Cardiac fibroblast (primary cell): ENCODE data around the gene ZBTB47.

Experiments
- DNase-seq, 2 donors: peaks; one replicate each; pipeline versions ENCODE4 v3.0.0 to v3.0.0-alpha.2; 2010; ENCODE audit warnings: low read depth in 2 of 2
- H3K4me3 ChIP-seq, 2 donors: replicated peaks in 1 of 2; 1 replicate in 1 of 2; 2 replicates in 1 of 2; pipeline ENCODE4 v1.5.1; 2011; ENCODE audit warnings: low read depth in 2 of 2, low read length in 2 of 2, mild to moderate bottlenecking in 2 of 2, moderate library complexity in 1 of 2
- TF ChIP-seq, protein P1 (sequence below): IDR thresholded peaks from one replicate; pipeline ENCODE4 v1.5.1; 2011; ENCODE audit warnings: low read depth, mild to moderate bottlenecking, low read length, inconsistent platforms

ZBTB47 gene

DNA sequence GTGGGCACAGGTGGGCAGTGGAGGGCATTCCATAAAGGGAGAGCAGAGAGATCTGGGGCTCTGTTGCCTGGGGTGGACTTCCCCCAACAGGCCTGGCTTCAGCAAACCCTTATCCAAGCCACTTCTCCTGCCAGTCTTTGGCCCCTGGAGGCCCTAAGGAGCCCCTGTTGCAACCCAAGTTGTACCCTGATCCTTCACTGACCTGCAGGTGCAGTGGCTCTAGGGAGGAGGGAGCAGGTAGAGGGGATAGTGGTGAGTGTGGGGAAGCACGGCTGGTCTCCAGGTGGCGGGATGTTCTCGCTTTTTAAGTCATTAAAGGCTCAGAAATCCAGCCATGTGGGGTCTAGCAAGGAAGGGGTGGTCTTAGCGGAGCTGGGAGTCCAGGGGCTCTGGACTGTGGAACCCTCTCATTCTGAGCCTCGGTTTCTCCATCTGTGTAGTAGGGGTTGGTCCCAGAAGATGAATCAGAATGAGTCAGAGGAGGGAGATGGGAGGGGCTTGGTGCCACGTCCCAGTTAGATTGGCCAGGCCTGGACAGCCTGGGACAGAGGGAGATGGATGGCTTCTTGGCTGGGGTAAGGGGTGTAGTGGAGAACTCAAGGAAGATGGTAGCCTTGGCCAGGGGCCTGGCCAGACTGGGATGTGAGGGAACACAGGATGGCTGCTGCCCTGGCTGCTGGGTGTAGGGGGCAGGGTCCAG, 2.6 kb downstream of the ZBTB47 start:
- peak overlapping the region; percentile 74 to 84 for H3K4me3 ChIP-seq
- TF ChIP-seq, protein P1, sequence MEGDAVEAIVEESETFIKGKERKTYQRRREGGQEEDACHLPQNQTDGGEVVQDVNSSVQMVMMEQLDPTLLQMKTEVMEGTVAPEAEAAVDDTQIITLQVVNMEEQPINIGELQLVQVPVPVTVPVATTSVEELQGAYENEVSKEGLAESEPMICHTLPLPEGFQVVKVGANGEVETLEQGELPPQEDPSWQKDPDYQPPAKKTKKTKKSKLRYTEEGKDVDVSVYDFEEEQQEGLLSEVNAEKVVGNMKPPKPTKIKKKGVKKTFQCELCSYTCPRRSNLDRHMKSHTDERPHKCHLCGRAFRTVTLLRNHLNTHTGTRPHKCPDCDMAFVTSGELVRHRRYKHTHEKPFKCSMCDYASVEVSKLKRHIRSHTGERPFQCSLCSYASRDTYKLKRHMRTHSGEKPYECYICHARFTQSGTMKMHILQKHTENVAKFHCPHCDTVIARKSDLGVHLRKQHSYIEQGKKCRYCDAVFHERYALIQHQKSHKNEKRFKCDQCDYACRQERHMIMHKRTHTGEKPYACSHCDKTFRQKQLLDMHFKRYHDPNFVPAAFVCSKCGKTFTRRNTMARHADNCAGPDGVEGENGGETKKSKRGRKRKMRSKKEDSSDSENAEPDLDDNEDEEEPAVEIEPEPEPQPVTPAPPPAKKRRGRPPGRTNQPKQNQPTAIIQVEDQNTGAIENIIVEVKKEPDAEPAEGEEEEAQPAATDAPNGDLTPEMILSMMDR, result no peak
- DNase-seq, result peak in 1 of 2 donors; percentile 64

GRCh38 chr3:42656680-42657610, 3.4 kb downstream of the ZBTB47 start:
- DNase-seq, result no peak
- H3K4me3 ChIP-seq, result no peak overlapping the region
- TF ChIP-seq, protein P1, result no peak

DNA sequence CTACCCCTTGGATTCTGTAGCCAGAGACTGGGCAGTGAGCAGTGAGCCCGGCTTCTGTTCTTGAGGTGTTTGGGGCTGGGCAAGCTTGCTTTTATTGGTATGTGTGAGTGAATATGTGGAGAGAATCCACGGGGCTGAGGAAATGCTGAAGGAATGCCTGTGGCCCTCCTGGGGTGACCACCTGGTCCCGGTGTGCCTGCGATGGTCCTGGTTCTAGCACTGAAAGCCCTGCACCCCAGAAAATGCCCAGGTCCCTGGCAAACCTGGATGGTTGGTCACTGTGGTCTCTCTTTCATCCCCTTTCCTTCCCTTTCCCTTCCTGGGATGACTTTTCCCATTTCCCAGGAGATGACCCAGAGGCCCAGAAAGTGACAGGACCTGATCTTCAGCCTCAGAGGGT, 4.2 kb downstream of the ZBTB47 start:
- TF ChIP-seq, protein P1, result no peak
- no peak for DNase-seq
- no peak overlapping the region for H3K4me3 ChIP-seq

DNA sequence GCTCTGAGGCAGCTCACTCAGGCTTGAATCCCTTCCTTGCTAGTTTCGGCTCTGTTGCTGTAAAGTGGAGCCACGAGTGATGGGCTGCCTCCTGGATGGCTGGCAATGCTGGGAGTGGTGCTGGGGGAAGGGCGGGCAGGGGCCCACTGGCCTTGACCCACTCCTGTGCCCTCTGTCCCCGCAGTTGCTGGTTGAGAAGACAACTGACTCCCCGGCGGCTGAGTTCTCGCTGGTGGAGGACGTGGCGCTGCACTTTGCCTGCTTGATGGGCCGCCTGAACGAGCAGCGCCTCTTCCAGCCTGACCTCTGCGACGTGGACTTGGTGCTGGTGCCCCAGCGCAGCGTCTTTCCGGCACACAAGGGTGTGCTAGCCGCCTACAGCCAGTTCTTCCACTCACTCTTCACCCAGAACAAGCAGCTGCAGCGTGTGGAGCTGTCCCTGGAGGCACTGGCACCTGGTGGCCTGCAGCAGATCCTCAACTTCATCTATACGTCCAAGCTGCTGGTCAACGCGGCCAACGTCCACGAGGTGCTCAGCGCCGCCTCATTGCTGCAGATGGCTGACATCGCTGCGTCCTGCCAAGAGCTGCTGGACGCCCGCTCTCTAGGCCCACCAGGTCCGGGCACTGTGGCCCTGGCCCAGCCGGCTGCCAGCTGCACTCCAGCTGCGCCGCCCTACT, 4.7 kb downstream of the ZBTB47 start:
- TF ChIP-seq, protein P1, result no peak
- no peak overlapping the region for H3K4me3 ChIP-seq
- DNase-seq, result no peak

DNA sequence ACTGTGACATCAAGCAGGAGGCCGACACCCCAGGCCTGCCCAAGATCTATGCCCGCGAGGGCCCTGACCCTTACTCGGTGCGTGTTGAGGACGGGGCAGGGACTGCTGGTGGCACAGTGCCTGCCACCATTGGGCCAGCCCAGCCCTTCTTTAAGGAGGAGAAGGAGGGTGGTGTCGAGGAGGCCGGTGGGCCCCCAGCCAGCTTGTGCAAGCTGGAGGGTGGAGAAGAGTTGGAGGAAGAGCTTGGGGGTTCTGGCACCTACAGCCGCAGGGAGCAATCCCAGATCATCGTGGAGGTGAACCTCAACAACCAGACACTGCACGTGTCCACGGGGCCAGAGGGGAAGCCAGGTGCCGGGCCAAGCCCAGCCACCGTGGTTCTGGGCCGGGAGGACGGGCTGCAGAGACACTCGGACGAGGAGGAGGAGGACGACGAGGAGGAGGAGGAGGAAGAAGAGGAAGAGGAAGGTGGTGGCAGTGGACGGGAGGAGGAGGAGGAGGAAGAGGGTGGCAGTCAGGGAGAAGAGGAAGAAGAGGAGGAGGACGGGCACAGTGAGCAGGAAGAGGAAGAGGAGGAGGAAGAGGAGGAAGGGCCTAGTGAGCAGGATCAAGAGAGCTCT, 5.4 kb downstream of the ZBTB47 start:
- no peak overlapping the region for H3K4me3 ChIP-seq
- DNase-seq, result no peak
- TF ChIP-seq, protein P1, result no peak

- TF ChIP-seq, protein P1, result no peak
- DNase-seq, result no peak
- no peak overlapping the region for H3K4me3 ChIP-seq
Measured at GRCh38 chr3:42659451-42660130, 6.1 kb downstream of the ZBTB47 start.
